AG04450 (cell line): ENCODE data around the gene FDX2. TPM values are rescaled to one million over a fixed set of nuclear protein-coding genes. Genes with fewer than 3 reads are reported as not detected.
"Not testable (repeated sequence)": the region's sequence is repeated elsewhere in the genome, so short reads cannot be mapped to it uniquely, and the experiment has no call there.

Experiments used
- CTCF ChIA-PET: fragments of 300-600, 350-600 bp; formaldehyde crosslinking; extraction: SDS; loops from one replicate; lab custom pipeline; 2022; ENCODE audit warnings: antibody characterized with exemption, inconsistent platforms; lab: Charles Lee
- POLR2A ChIA-PET: fragments of 350-600 bp; formaldehyde crosslinking; extraction: SDS; loops from one replicate; lab custom pipeline; 2021; ENCODE audit warnings: antibody characterized with exemption, inconsistent platforms; lab: Yijun Ruan, JAX
- DNase-seq: peaks from one replicate; pipeline ENCODE4 v3.0.0-alpha.2; 2011; ENCODE audit warnings: low read depth, low spot score
- H3K27ac ChIP-seq: one replicate; pipeline ENCODE4 v1.5.1; 2012; ENCODE audit warnings: low read depth, low read length, control low read depth
- H3K27me3 ChIP-seq: one replicate; pipeline ENCODE4 v1.6.0; 2012; ENCODE audit warnings: low read length; ENCODE audit not compliant: control insufficient read depth, insufficient read depth
- H3K4me3 ChIP-seq: 2 replicates; pipeline ENCODE4 v1.5.1; 2011; ENCODE audit warnings: mild to moderate bottlenecking, low read depth, low read length, control low read depth
- H3K9me3 ChIP-seq: 2 replicates; pipeline ENCODE4 v1.5.1; 2012; ENCODE audit warnings: low read length; ENCODE audit not compliant: control insufficient read depth, insufficient read depth
- polyA plus RNA-seq: library from polyadenylated mRNA; depleted of rRNA; stranded (reverse); fragments of >200 nt; gene quantifications from 2 replicates; pipeline ENCODE4 v1.2.3, GENCODE V29; 2011
- TF ChIP-seq, protein P1 (sequence below): IDR thresholded peaks from 2 replicates; pipeline ENCODE4 v1.5.1; 2011; ENCODE audit warnings: low read depth, low read length, control low read depth, inconsistent platforms

The FDX2 gene
- polyA plus RNA-seq, 1 experiment: 20.8 TPM

GRCh38 chr19:10284065-10284959 is 31.5 kb downstream of the FDX2 start:
- no peaks in the 10 kb centered on the region; the same call in 1 of the 2 replicates for H3K9me3 ChIP-seq
- no peak for DNase-seq
- H3K27ac ChIP-seq: no peak overlapping the region
- CTCF ChIA-PET: no interaction called here
- H3K4me3 ChIP-seq: no peak overlapping the region
- no peaks in the 10 kb centered on the region for H3K27me3 ChIP-seq
- POLR2A ChIA-PET: no interaction called here
- TF ChIP-seq, protein P1, sequence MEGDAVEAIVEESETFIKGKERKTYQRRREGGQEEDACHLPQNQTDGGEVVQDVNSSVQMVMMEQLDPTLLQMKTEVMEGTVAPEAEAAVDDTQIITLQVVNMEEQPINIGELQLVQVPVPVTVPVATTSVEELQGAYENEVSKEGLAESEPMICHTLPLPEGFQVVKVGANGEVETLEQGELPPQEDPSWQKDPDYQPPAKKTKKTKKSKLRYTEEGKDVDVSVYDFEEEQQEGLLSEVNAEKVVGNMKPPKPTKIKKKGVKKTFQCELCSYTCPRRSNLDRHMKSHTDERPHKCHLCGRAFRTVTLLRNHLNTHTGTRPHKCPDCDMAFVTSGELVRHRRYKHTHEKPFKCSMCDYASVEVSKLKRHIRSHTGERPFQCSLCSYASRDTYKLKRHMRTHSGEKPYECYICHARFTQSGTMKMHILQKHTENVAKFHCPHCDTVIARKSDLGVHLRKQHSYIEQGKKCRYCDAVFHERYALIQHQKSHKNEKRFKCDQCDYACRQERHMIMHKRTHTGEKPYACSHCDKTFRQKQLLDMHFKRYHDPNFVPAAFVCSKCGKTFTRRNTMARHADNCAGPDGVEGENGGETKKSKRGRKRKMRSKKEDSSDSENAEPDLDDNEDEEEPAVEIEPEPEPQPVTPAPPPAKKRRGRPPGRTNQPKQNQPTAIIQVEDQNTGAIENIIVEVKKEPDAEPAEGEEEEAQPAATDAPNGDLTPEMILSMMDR: no peak

- no peak overlapping the region for H3K4me3 ChIP-seq
- ChIA-PET CTCF (no interaction called here), POLR2A (no interaction called here)
- H3K27me3 ChIP-seq: no peaks in the 10 kb centered on the region
- H3K9me3 ChIP-seq: no peaks in the 10 kb centered on the region; the same call in 1 of the 2 replicates
- TF ChIP-seq, protein P1: no peak
- no peak overlapping the region for H3K27ac ChIP-seq
- DNase-seq: no peak
Observed at GRCh38 chr19:10283301-10284064, 32.3 kb downstream of the FDX2 start.

DNA sequence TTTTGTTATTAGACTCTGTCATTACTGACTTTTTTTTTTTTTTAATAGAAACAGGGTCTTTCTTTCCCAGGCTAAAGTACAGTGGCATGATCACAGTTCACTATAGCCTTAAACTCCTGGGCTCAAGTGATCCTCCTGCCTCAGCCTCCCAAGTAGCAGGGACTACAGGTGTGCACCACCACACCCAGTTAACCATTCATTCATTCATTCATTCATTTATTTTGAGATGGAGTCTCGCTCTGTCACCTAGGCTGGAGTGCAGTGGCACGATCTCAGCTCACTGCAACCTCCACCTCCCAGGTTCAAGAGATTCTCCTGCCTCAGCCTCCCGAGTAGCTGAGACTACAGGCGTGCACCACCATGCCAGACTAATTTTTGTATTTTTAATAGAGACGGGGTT is 33.8 kb downstream of the FDX2 start:
- H3K4me3 ChIP-seq, H3K9me3 ChIP-seq, H3K27me3 ChIP-seq, CTCF ChIA-PET, H3K27ac ChIP-seq, DNase-seq: not testable (repeated sequence)
- POLR2A ChIA-PET: interaction anchor here (0.7 kb wide), 1 partner anchor 109 kb away, joined by 6 read pairs; no protein-coding TSS in a partner anchor

- Histone ChIP-seq H3K9me3 (no peaks in the 10 kb centered on the region), H3K4me3 (no peak overlapping the region), H3K27me3 (no peaks in the 10 kb centered on the region), H3K27ac (no peak overlapping the region)
- TF ChIP-seq, protein P1: no peak
- POLR2A ChIA-PET: interaction anchor here (1.2 to 1.4 kb wide), 2 partner anchors 9 to 10 kb away, joined by 3 to 5 read pairs; partner anchors contain the start of genes ICAM1 and ICAM5
- DNase-seq: no peak
- CTCF ChIA-PET: interaction anchor here (0.6 to 1.6 kb wide), 4 partner anchors 13 to 293 kb away, joined by 3 to 6 read pairs (median 4); no protein-coding TSS in a partner anchor
Observed at GRCh38 chr19:10279737-10280442, 35.9 kb downstream of the FDX2 start.

DNA sequence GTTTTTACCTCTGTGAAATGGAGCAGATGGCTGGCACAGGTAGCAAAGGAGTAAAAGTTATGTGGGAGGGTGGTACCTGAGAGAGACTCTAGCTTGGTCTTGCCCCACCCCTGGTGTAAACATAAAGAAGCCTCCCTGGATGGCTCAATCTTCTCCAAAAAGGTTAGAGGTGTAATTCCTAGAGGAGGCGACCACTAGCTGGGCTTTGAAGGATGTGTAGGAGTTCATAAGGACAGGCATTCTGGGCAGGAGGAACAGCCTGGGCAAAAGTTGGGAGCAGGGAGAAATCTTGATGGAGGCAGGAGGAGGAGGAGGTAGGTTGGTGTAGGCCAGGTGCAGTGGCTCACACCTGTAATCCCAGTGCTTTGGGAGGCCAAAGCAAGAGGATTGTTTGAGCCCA is 36.9 kb downstream of the FDX2 start:
- no peak for DNase-seq
- Histone ChIP-seq H3K9me3 (no peaks in the 10 kb centered on the region), H3K27ac (no peak overlapping the region), H3K27me3 (no peaks in the 10 kb centered on the region), H3K4me3 (no peak overlapping the region)
- POLR2A ChIA-PET: interaction anchor here (1.2 kb wide), 1 partner anchor 8 kb away, joined by 3 read pairs; the partner anchor contains the start of gene ICAM1
- CTCF ChIA-PET: interaction anchor here (0.6 to 0.7 kb wide), 3 partner anchors 55 to 294 kb away, joined by 3 to 6 read pairs (median 3); no protein-coding TSS in a partner anchor
- TF ChIP-seq, protein P1: no peak
